IMR-90 (cell line): ENCODE data around the gene FGF12.

ENCODE experiments used
- BHLHE40 ChIP-seq: fragments of 150-350 bp; IDR thresholded peaks from 2 replicates; pipeline ENCODE4 v1.6.1; 2016; ENCODE audit warnings: mild to moderate bottlenecking, low read depth, low read length
- CHD1 ChIP-seq: IDR thresholded peaks from 2 replicates; pipeline ENCODE4 v1.6.1; 2012; ENCODE audit warnings: low read depth, low read length, improper control_type of control experiment
- FOS ChIP-seq: fragments of 150-350 bp; IDR thresholded peaks from 2 replicates; pipeline ENCODE4 v1.6.1; 2016; ENCODE audit warnings: low read depth, low read length
- MAZ ChIP-seq: IDR thresholded peaks from 2 replicates; pipeline ENCODE4 v1.6.1; 2012; ENCODE audit warnings: low read depth, mild to moderate bottlenecking, low read length, improper control_type of control experiment, moderate library complexity, borderline replicate concordance
- MXI1 ChIP-seq: IDR thresholded peaks from 2 replicates; pipeline ENCODE4 v1.6.1; 2012; ENCODE audit warnings: low read depth, mild to moderate bottlenecking, low read length, moderate library complexity, borderline replicate concordance
- POLR2A ChIP-seq: IDR thresholded peaks from 2 replicates; pipeline ENCODE4 v1.6.1; 2012; ENCODE audit warnings: mild to moderate bottlenecking, low read depth, low read length
- RAD21 ChIP-seq: IDR thresholded peaks from 2 replicates; pipeline ENCODE4 v1.6.1; 2012; ENCODE audit warnings: low read length, improper control_type of control experiment
- RFX5 ChIP-seq: IDR thresholded peaks from 2 replicates; pipeline ENCODE4 v1.8.0; 2012; ENCODE audit warnings: low read depth, mild to moderate bottlenecking, low read length, moderate library complexity
- SMC3 ChIP-seq: fragments of 150-350 bp; IDR thresholded peaks from 2 replicates; pipeline ENCODE4 v1.6.1; 2016; ENCODE audit warnings: low read depth, mild to moderate bottlenecking, antibody characterized with exemption, low read length, moderate library complexity
- TF ChIP-seq, protein P1 (sequence below): conservative IDR thresholded peaks from 2 replicates; pipeline ENCODE4 v1.5.1; 2012; ENCODE audit warnings: mild to moderate bottlenecking, low read depth, low read length, improper control_type of control experiment
- TF ChIP-seq, protein P2 (sequence below): fragments of 150-350 bp; IDR thresholded peaks from 2 replicates; pipeline ENCODE4 v1.6.1; 2017; ENCODE audit warnings: mild to moderate bottlenecking, antibody characterized with exemption, low read length, low read depth

DNA sequence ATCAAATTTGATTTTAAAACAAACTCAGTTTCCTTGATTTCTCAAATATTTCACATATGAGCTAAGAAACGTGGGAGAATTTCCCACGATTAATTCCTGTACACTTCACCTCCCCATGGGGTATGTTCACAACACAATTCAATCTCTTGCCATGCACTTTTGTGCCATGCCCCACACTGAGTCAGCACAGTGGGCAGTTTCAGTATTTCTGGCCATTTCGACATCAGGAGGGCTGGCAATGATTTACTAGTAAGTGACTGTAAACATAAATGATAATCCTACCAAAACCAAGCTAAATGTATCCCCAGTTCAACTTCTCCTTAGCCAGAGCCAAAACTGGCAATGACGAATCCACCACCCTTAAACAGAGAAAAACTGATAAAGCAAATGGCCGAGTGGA is 293.6 kb downstream of the FGF12 start:
- no peak for TF ChIP-seq POLR2A
- TF ChIP-seq, protein P1, sequence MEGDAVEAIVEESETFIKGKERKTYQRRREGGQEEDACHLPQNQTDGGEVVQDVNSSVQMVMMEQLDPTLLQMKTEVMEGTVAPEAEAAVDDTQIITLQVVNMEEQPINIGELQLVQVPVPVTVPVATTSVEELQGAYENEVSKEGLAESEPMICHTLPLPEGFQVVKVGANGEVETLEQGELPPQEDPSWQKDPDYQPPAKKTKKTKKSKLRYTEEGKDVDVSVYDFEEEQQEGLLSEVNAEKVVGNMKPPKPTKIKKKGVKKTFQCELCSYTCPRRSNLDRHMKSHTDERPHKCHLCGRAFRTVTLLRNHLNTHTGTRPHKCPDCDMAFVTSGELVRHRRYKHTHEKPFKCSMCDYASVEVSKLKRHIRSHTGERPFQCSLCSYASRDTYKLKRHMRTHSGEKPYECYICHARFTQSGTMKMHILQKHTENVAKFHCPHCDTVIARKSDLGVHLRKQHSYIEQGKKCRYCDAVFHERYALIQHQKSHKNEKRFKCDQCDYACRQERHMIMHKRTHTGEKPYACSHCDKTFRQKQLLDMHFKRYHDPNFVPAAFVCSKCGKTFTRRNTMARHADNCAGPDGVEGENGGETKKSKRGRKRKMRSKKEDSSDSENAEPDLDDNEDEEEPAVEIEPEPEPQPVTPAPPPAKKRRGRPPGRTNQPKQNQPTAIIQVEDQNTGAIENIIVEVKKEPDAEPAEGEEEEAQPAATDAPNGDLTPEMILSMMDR: no peak
- no peak for TF ChIP-seq FOS
- TF ChIP-seq RFX5: no peak
- TF ChIP-seq BHLHE40: no peak
- TF ChIP-seq SMC3: no peak
- TF ChIP-seq, protein P2, sequence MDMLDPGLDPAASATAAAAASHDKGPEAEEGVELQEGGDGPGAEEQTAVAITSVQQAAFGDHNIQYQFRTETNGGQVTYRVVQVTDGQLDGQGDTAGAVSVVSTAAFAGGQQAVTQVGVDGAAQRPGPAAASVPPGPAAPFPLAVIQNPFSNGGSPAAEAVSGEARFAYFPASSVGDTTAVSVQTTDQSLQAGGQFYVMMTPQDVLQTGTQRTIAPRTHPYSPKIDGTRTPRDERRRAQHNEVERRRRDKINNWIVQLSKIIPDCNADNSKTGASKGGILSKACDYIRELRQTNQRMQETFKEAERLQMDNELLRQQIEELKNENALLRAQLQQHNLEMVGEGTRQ: no peak
- TF ChIP-seq MAZ: no peak
- TF ChIP-seq RAD21: no peak
- TF ChIP-seq CHD1: no peak
- no peak for TF ChIP-seq MXI1
